Endothelial cell of umbilical vein (primary cell): ENCODE results near the gene STK24.

Experiments
- EZH2 ChIP-seq: IDR thresholded peaks from 2 replicates; pipeline ENCODE4 v1.6.1; 2012; ENCODE audit warnings: borderline replicate concordance, low read depth, mild to moderate bottlenecking, moderate library complexity, low read length, inconsistent platforms; ENCODE audit not compliant: severe bottlenecking
- POLR2AphosphoS5 ChIP-seq: IDR thresholded peaks from 2 replicates; pipeline ENCODE4 v1.6.1; 2012; ENCODE audit warnings: low read depth, mild to moderate bottlenecking, control low read depth, low read length, moderate library complexity; ENCODE audit not compliant: insufficient read depth

DNA sequence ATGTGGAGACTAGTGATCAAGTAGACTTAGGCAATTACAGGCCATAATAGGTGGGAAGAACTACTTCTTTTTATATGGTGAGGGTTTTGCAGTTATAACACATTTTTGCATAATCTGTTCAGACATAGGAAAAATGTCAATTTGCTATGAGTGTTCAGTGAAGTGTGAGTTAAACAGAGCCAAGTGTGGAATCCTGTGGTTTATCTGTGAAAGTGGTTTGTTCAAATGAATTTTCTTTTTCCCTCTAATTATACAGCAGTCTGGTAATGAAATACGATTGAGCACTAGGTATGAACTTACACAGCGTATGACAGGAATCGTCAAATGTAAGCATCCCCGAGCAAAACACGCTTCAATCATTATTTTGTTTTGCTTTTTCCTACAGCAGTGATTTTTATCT is 178.3 kb downstream of the STK24 start:
- TF ChIP-seq POLR2AphosphoS5 (no peak), EZH2 (no peak)
